Activated T-cell treated with anti-CD3 and anti-CD28 coated beads, Interleukin-2, amount 50 U/mL, for 1 hour (primary cell): ENCODE measurements around the gene GNA14.
"Not testable (repeated sequence)": the region's sequence is repeated elsewhere in the genome, so short reads cannot be mapped to it uniquely, and the experiment has no call there.

Source experiments
- DNase-seq: peaks from one replicate; pipeline ENCODE4 v3.0.0-alpha.2; 2020

The GNA14 gene

GRCh38 chr9:77648234-77649108 lies at the start of gene GNA14:
TSS of gene GNA14 (minus strand) at chr9:77648322. CDS start at chr9:77647793, 529 bp downstream.
- no peak for DNase-seq

- no peak for DNase-seq
Observed at GRCh38 chr9:77697238-77697984, 49.3 kb upstream of the GNA14 start.

GRCh38 chr9:77690723-77691122 lies 42.6 kb upstream of the GNA14 start:
- DNase-seq, result not testable (repeated sequence)

GRCh38 chr9:77690119-77690518 lies 42.0 kb upstream of the GNA14 start:
- DNase-seq, result not testable (repeated sequence)

- not testable (repeated sequence) for DNase-seq
Observed at GRCh38 chr9:77687737-77688136, 39.6 kb upstream of the GNA14 start.

- no peak for DNase-seq
Observed at GRCh38 chr9:77680581-77680980, 32.5 kb upstream of the GNA14 start.

GRCh38 chr9:77679661-77680368 lies 31.7 kb upstream of the GNA14 start:
- no peak for DNase-seq

GRCh38 chr9:77679088-77679487 lies 31.0 kb upstream of the GNA14 start:
- no peak for DNase-seq

GRCh38 chr9:77677957-77678535 lies 29.9 kb upstream of the GNA14 start:
- no peak for DNase-seq

GRCh38 chr9:77677397-77677796 lies 29.3 kb upstream of the GNA14 start:
- DNase-seq, result no peak

GRCh38 chr9:77673941-77674791 lies 26.0 kb upstream of the GNA14 start:
- DNase-seq, result no peak

GRCh38 chr9:77672183-77672582 lies 24.1 kb upstream of the GNA14 start:
- DNase-seq, result no peak

GRCh38 chr9:77667151-77667550 lies 19.0 kb upstream of the GNA14 start:
- DNase-seq, result no peak

- no peak for DNase-seq
Observed at GRCh38 chr9:77663754-77664153, 15.6 kb upstream of the GNA14 start.

- DNase-seq, result no peak
Observed at GRCh38 chr9:77661566-77662085, 13.5 kb upstream of the GNA14 start.

GRCh38 chr9:77659926-77660325 lies 11.8 kb upstream of the GNA14 start:
- no peak for DNase-seq

GRCh38 chr9:77651203-77651602 lies 3.1 kb upstream of the GNA14 start:
- DNase-seq, result no peak

- no peak for DNase-seq
Observed at GRCh38 chr9:77649109-77649812, 1.1 kb upstream of the GNA14 start.

GRCh38 chr9:77647267-77648233 lies 572 bp downstream of the GNA14 start:
- no peak for DNase-seq

- DNase-seq, result no peak
Observed at GRCh38 chr9:77643871-77644270, 4.3 kb downstream of the GNA14 start.
